Activated T-helper 1 cell treated with anti-CD3 and anti-CD28 coated beads, Interleukin-12 subunit alpha, Interleukin-12 subunit beta, Interleukin-2, Interleukin-4 antibody, amounts not matched to agents 30 ng/mL and 10 ng/mL and 1 ng/mL, durations not matched to agents 14 hours and 24 hours and 36 hours (primary cell): ENCODE data around the gene OSBPL2. TPM values are rescaled to one million over a fixed set of nuclear protein-coding genes. Genes with fewer than 3 reads are reported as not detected.

Experiments used
- DNase-seq: peaks from one replicate; pipeline ENCODE4 v3.0.0; 2021; ENCODE audit warnings: low spot score
- H3K27ac Mint-ChIP-seq: one replicate; pipeline ENCODE4 v1.8.0; 2021; ENCODE audit warnings: mild to moderate bottlenecking, mixed read lengths
- H3K27me3 Mint-ChIP-seq: one replicate; pipeline ENCODE4 v1.8.0; 2022; ENCODE audit warnings: mild to moderate bottlenecking, moderate library complexity, mixed read lengths; ENCODE audit not compliant: insufficient read depth
- H3K36me3 Mint-ChIP-seq: one replicate; pipeline ENCODE4 v1.8.0; 2021; ENCODE audit warnings: low read depth, mixed read lengths
- H3K4me1 Mint-ChIP-seq: one replicate; pipeline ENCODE4 v1.8.0; 2021; ENCODE audit warnings: low read depth, mixed read lengths
- H3K4me3 Mint-ChIP-seq: one replicate; pipeline ENCODE4 v1.8.0; 2021; ENCODE audit warnings: mild to moderate bottlenecking, moderate library complexity, mixed read lengths
- H3K9me3 Mint-ChIP-seq: one replicate; pipeline ENCODE4 v1.8.0; 2021; ENCODE audit warnings: mixed read lengths
- intact Hi-C: fragments of 100-400 bp; cut with micrococcal nuclease; formaldehyde crosslinking; loops from one replicate; pipeline ENCODE4 v1.15.1; 2024
- total RNA-seq: library from RNA; stranded (reverse); gene quantifications from 2 replicates; pipeline ENCODE4 v1.2.3, GENCODE V29; 2022

The OSBPL2 gene
- total RNA-seq, 1 donor from 2014 or later = 27.0 TPM

GRCh38 chr20:62311150-62311549 is 72.8 kb downstream of the OSBPL2 start:
- no peak overlapping the region for H3K4me3 Mint-ChIP-seq
- H3K4me1 Mint-ChIP-seq = no peaks in the 10 kb centered on the region
- peaks cover 6% of the 10 kb centered on the region for H3K36me3 Mint-ChIP-seq
- no peaks in the 10 kb centered on the region for H3K27me3 Mint-ChIP-seq
- H3K27ac Mint-ChIP-seq = no peak overlapping the region
- intact Hi-C loops = no loop called here
- no peaks in the 10 kb centered on the region for H3K9me3 Mint-ChIP-seq
- DNase-seq = no peak

- no peak for DNase-seq
- Mint-ChIP-seq H3K27me3 (no peaks in the 10 kb centered on the region), H3K9me3 (no peaks in the 10 kb centered on the region), H3K27ac (no peak overlapping the region), H3K36me3 (peaks cover 6% of the 10 kb centered on the region), H3K4me3 (no peak overlapping the region), H3K4me1 (no peaks in the 10 kb centered on the region)
- intact Hi-C loops = no loop called here
Measured at GRCh38 chr20:62311832-62312661, 73.7 kb downstream of the OSBPL2 start.

- Mint-ChIP-seq H3K4me3 (no peak overlapping the region), H3K9me3 (no peaks in the 10 kb centered on the region), H3K27ac (no peak overlapping the region), H3K4me1 (no peaks in the 10 kb centered on the region), H3K36me3 (peaks cover 6% of the 10 kb centered on the region), H3K27me3 (no peaks in the 10 kb centered on the region)
- no peak for DNase-seq
- intact Hi-C loops = no loop called here
Measured at GRCh38 chr20:62312662-62312977, 74.3 kb downstream of the OSBPL2 start.

GRCh38 chr20:62313021-62313420 is 74.7 kb downstream of the OSBPL2 start:
- peaks cover 6% of the 10 kb centered on the region for H3K36me3 Mint-ChIP-seq
- DNase-seq = no peak
- no peaks in the 10 kb centered on the region for H3K4me1 Mint-ChIP-seq
- H3K27me3 Mint-ChIP-seq = no peaks in the 10 kb centered on the region
- no peaks in the 10 kb centered on the region for H3K9me3 Mint-ChIP-seq
- intact Hi-C loops = no loop called here
- H3K4me3 Mint-ChIP-seq = no peak overlapping the region
- no peak overlapping the region for H3K27ac Mint-ChIP-seq

GRCh38 chr20:62313460-62314338 is 75.4 kb downstream of the OSBPL2 start:
- DNase-seq = no peak
- no peaks in the 10 kb centered on the region for H3K9me3 Mint-ChIP-seq
- no peaks in the 10 kb centered on the region for H3K4me1 Mint-ChIP-seq
- H3K4me3 Mint-ChIP-seq = no peak overlapping the region
- no peaks in the 10 kb centered on the region for H3K27me3 Mint-ChIP-seq
- no peak overlapping the region for H3K27ac Mint-ChIP-seq
- intact Hi-C loops = no loop called here
- peaks cover 3% of the 10 kb centered on the region for H3K36me3 Mint-ChIP-seq

- no peaks in the 10 kb centered on the region for H3K4me1 Mint-ChIP-seq
- no peaks in the 10 kb centered on the region for H3K27me3 Mint-ChIP-seq
- no peak overlapping the region for H3K27ac Mint-ChIP-seq
- H3K4me3 Mint-ChIP-seq = no peak overlapping the region
- intact Hi-C loops = no loop called here
- no peaks in the 10 kb centered on the region for H3K36me3 Mint-ChIP-seq
- no peak for DNase-seq
- no peaks in the 10 kb centered on the region for H3K9me3 Mint-ChIP-seq
Measured at GRCh38 chr20:62314339-62314638, 76.0 kb downstream of the OSBPL2 start.

- H3K36me3 Mint-ChIP-seq = no peaks in the 10 kb centered on the region
- DNase-seq = no peak
- intact Hi-C loops = no loop called here
- H3K4me3 Mint-ChIP-seq = no peak overlapping the region
- no peaks in the 10 kb centered on the region for H3K9me3 Mint-ChIP-seq
- H3K27me3 Mint-ChIP-seq = no peaks in the 10 kb centered on the region
- no peaks in the 10 kb centered on the region for H3K4me1 Mint-ChIP-seq
- H3K27ac Mint-ChIP-seq = no peak overlapping the region
Measured at GRCh38 chr20:62314711-62315302, 76.5 kb downstream of the OSBPL2 start.

- H3K4me3 Mint-ChIP-seq = no peak overlapping the region
- no peaks in the 10 kb centered on the region for H3K9me3 Mint-ChIP-seq
- H3K4me1 Mint-ChIP-seq = no peaks in the 10 kb centered on the region
- no peak overlapping the region for H3K27ac Mint-ChIP-seq
- H3K27me3 Mint-ChIP-seq = no peaks in the 10 kb centered on the region
- no peaks in the 10 kb centered on the region for H3K36me3 Mint-ChIP-seq
- DNase-seq = no peak
- intact Hi-C loops = no loop called here
Measured at GRCh38 chr20:62315773-62316172, 77.5 kb downstream of the OSBPL2 start.

- intact Hi-C loops = no loop called here
- DNase-seq = no peak
- Mint-ChIP-seq H3K27me3 (no peaks in the 10 kb centered on the region), H3K27ac (no peak overlapping the region), H3K4me1 (no peaks in the 10 kb centered on the region), H3K36me3 (no peaks in the 10 kb centered on the region), H3K9me3 (no peaks in the 10 kb centered on the region), H3K4me3 (no peak overlapping the region)
Measured at GRCh38 chr20:62316331-62317166, 78.2 kb downstream of the OSBPL2 start.

- H3K4me3 Mint-ChIP-seq = no peak overlapping the region
- intact Hi-C loops = no loop called here
Measured at GRCh38 chr20:62317167-62317655, 78.9 kb downstream of the OSBPL2 start.

GRCh38 chr20:62318400-62319345 is 80.4 kb downstream of the OSBPL2 start:
- Mint-ChIP-seq H3K36me3 (no peaks in the 10 kb centered on the region), H3K27me3 (no peaks in the 10 kb centered on the region), H3K4me3 (no peak overlapping the region), H3K4me1 (no peaks in the 10 kb centered on the region), H3K27ac (no peak overlapping the region), H3K9me3 (no peaks in the 10 kb centered on the region)
- no peak for DNase-seq
- intact Hi-C loops = no loop called here

More at GRCh38 chr20:62317167-62317655, 78.9 kb downstream of the OSBPL2 start:
- Mint-ChIP-seq H3K27ac (no peak overlapping the region), H3K36me3 (no peaks in the 10 kb centered on the region), H3K9me3 (no peaks in the 10 kb centered on the region), H3K27me3 (no peaks in the 10 kb centered on the region), H3K4me1 (no peaks in the 10 kb centered on the region)
- no peak for DNase-seq
